ENCODE results near the gene CDKL5.

DNA sequence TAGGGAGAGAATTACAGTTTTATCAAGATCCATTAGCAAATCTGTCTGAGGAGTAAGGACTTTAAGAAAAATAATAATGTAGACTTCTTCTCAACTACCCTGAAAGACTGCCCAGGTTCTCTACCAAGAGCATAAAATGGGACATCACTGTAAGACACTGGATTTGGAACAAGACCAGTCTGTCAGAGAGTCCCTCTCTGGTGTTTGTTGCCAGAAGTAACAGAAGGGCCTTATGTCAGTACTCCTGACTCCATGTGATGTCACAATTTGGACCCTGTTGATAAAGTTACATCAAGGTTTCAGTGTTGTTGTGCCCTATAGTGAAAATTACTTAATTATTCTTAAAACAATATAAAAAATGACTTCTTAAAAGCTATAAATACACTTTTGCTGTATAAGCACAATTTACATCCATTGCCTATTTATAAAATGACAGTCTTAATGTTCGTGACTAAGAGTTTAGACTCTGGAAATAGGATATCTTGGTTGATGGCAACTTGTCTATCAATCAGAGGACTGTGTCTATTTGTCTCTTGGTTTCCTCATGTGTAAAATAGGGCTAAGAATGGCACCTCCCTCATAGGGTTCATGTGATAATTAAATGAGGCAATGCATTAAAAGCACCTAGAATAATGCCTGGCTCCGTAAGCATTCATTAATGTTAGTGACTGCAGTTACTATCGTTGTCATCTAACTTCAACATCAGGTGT, 188.7 kb downstream of the CDKL5 start:
- TF ChIP-seq, protein P1, sequence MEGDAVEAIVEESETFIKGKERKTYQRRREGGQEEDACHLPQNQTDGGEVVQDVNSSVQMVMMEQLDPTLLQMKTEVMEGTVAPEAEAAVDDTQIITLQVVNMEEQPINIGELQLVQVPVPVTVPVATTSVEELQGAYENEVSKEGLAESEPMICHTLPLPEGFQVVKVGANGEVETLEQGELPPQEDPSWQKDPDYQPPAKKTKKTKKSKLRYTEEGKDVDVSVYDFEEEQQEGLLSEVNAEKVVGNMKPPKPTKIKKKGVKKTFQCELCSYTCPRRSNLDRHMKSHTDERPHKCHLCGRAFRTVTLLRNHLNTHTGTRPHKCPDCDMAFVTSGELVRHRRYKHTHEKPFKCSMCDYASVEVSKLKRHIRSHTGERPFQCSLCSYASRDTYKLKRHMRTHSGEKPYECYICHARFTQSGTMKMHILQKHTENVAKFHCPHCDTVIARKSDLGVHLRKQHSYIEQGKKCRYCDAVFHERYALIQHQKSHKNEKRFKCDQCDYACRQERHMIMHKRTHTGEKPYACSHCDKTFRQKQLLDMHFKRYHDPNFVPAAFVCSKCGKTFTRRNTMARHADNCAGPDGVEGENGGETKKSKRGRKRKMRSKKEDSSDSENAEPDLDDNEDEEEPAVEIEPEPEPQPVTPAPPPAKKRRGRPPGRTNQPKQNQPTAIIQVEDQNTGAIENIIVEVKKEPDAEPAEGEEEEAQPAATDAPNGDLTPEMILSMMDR (IDR thresholded peaks at IDR 0.05): no peak
- TF ChIP-seq ZFX (IDR thresholded peaks at IDR 0.05; ENCODE audit: borderline replicate concordance): no peak
